ENCODE results near the gene IQCH. TPM values are rescaled to one million over a fixed set of nuclear protein-coding genes. Genes with fewer than 3 reads are reported as not detected.

The IQCH gene
- polyA plus RNA-seq = under 1 TPM; 0.35 to 0.90 (median 0.45) TPM

DNA sequence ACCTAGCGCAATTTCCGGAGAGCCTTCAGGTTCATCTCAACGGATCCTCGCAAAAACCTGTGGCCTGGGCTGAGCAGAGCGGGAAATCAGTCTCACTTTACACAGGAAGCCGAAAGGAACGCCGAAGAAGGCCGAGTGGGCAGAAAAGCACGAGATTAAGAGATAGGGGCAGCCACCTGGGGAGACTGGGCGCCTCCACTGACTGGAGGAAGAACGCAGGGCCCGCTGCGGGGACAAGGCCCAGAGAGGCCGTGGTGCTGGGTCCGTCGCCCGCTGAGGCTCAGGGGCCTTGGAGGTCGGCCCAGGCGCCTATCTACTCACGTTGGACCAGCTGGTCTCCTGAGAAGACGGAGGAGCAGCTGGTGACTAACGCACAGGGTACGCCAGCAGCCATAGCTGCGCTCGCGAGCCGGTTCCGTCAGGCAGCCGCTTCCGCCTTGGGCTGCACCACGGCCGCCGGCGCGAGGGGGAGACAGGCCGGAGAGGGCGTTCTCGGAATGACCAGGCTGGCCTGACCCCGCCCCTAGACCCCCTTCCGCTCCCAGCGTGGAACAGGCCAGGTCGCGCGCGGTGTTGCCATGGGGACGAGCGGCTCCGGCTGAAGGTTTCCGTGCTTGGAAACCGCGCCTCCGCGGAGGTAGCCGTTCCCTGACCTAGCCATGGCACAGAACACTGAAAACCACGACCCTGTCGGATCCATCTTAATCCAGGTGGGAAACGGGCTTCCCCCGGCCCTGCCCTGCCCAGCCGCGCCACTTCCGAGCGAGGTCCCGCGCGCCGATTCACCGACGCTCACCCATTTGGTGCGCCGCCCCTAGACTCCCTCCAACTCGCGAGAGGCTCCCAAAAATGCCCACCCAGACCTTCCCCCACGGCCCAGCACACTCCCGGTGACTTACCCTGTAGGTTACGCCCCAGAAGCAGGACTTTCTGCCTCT is at the start of gene IQCH, which contains the start of gene AAGAB:
Gene IQCH (plus strand): TSS at position 549 of the 938 bp plus-strand sequence. CDS start 111 bp downstream, at position 660.
Gene AAGAB (minus strand): TSS at position 424 of the 938 bp plus-strand sequence. CDS start 30 bp downstream, at position 394.
- H3K27ac ChIP-seq (ENCODE audit: low read depth, low read length) = peak within 1 kb of the TSS; percentile 24
- WGBS, 3 donors = 0% methylated on average over 69 to 76 of the region's 76 CpGs

DNA sequence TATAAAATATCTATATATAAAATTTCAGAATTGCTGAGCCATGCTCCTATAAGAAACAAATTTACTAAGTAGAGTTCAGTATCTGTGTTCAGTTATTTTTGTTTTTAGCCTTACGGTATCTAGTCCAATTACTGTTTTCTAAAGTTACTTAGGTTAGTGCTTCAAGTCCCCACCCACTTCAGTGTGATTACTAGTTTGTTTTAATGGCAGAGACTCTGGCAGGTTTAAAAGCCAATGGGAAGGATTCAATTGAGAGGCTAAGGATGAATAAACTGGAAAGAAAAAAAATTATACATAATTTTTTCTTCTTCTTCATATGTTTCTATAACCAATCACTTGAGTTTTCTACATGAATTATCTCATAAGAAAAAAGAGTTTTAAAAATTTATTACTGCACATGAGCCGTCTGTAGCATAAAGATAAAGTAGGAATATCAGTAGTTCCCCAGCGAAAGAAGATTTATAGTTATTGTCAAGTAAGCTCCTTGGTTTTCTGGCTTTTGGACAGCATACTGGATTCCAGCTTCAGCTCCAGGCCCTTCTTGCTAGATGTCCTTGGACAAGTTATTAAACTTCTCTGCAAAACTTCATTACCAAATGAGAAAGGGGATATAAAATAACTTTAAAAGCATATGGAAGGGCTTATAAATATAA is 46.9 kb upstream of the IQCH start:
- no peak overlapping the region for H3K27ac ChIP-seq (ENCODE audit: low read depth, low read length)
- WGBS, 3 donors = 94 to 98% (median 98%) methylated on average over 3 of the region's 3 CpGs

- H3K27ac ChIP-seq (ENCODE audit: low read depth, low read length) = no peak overlapping the region
- 64 to 90% (median 71%) methylated on average over 2 of the region's 2 CpGs for WGBS, 3 donors
These were observed 46.2 kb upstream of the IQCH start for GRCh38 chr15:67208396-67208795.

DNA sequence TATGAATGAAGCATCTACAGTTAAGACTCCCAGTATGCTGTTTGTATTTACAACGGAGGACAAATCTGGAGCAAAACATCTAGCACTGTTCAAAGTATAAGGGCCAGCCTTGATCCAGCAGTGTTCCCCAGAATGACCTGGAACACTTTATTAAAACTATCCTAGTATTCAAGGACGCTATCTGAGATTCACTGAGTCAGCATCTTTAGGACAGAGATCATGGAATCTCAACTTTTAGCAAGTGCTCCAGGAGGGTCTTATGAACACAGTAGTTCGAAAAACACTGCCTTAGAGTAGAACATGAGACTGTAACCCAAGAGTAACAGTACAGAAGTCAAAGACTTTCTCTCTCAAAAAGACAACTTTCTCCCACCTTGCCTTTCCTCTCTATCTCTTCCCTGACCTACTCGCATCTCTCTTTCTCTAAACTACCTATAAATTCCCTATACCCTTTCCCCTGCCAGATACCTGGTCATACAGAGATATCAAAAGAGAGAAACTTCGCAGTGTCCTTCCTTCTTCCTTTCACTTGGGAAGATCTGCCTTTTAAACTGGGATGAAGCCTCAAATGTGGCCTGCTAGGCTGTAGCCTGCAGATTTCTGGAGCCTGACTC is 43.9 kb upstream of the IQCH start:
- WGBS, 3 donors = 94 to 97% (median 97%) methylated on average over 5 of the region's 5 CpGs
- H3K27ac ChIP-seq (ENCODE audit: low read depth, low read length) = no peak overlapping the region

DNA sequence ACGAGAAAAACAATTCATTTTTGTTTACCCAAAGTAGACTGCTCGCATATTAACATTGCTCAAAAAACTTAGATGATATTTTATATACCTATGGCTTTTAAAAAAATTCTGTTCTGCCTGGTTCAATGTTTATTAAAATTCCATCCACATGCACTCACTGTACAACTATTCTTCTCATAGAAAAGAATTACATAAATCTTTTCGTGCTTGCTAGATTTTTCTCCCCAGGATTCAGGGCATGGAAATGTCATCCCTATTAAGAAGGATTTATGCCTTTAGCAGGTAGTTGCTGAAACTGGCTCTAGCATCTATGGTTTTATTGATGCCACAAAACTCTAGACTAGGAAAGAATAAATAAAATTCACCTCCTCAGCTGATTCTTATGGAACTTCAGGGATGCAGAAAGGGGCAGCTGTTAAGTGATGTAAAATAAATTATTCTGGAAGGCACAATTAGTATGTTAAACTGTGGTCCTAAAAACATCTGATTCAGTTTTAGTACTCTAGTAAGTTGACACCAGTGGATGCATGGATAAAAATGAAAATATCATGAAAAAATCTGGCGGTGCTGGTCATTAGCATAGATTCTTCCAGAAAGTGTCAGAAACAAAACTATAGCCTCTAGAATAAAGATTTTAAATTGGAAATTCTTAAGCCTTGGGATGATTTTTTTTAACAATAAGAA is 41.8 kb upstream of the IQCH start:
- no peak overlapping the region for H3K27ac ChIP-seq (ENCODE audit: low read depth, low read length)
- 82 to 98% (median 95%) methylated on average over 4 of the region's 4 CpGs for WGBS, 3 donors

- no peak overlapping the region for H3K27ac ChIP-seq (ENCODE audit: low read depth, low read length)
- WGBS, 3 donors = 84 to 93% (median 86%) methylated on average over 6 of the region's 6 CpGs
These were observed 39.5 kb upstream of the IQCH start for GRCh38 chr15:67215102-67215501.

DNA sequence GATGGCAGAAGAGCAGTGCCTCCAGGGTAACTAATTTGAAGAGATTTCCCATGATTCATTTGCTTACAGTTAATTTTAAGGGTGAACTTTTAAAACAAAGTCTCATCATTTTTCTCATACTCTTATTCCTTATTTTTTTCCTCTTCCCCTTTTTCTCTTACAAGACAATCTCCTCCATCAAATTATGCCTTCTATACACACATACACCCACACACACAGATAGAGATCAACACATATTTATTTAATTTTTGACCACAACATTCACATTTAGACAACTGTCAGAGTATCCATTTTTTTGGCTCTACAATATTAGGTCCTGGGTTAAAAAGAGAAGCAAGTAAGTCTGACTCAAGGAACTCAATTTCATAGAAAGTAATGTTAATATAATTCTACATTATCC is 37.7 kb upstream of the IQCH start:
- no peak overlapping the region for H3K27ac ChIP-seq (ENCODE audit: low read depth, low read length)

GRCh38 chr15:67218428-67218827 is 36.2 kb upstream of the IQCH start:
- no peak overlapping the region for H3K27ac ChIP-seq (ENCODE audit: low read depth, low read length)

DNA sequence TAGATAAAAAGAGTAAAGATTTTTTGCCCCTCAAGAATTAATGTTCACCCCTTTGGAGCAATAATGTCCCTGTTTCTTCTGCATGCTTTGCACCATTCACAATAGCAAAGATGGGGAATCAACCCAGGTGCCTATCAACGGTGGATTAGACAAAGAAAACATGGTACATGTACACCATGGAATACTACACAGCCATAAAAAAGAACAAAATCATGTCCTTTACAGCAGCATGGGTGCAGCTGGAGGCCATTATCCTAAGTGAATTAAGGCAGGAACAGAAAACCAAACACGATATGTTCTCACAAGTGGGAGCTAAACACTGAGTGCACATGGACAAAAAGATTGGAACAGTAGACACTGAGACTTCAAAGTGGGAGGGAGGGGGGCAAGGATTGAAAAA is 35.3 kb upstream of the IQCH start:
- WGBS, 3 donors = 95 to 100% (median 97%) methylated on average over 2 of the region's 2 CpGs
- H3K27ac ChIP-seq (ENCODE audit: low read depth, low read length) = no peak overlapping the region

- WGBS, 3 donors = 55 to 95% (median 95%) methylated on average over 3 of the region's 3 CpGs
These were observed 29.7 kb upstream of the IQCH start for GRCh38 chr15:67224889-67225288.

DNA sequence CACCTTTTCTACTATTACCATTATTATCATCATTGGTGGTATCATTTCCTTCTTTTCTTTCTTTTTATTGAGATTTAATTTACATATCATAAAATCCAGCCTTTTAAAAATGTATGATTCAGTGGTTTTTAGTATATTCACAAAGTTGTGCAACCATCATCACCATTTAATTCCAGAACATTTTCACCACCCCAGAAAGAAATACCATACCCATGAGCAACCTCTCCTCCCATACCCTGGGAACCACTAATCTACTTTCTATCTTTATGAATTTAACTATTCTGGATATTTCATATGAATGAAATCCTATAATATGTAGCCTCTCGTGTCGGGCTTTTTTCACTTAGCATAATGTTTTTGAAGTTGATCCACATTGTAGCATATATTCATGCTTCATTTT is 29.2 kb upstream of the IQCH start:
- 99% methylated on average over 2 of the region's 2 CpGs for WGBS, 3 donors
- no peak overlapping the region for H3K27ac ChIP-seq (ENCODE audit: low read depth, low read length)

More at GRCh38 chr15:67224889-67225288, 29.7 kb upstream of the IQCH start:
- H3K27ac ChIP-seq (ENCODE audit: low read depth, low read length) = no peak overlapping the region

DNA sequence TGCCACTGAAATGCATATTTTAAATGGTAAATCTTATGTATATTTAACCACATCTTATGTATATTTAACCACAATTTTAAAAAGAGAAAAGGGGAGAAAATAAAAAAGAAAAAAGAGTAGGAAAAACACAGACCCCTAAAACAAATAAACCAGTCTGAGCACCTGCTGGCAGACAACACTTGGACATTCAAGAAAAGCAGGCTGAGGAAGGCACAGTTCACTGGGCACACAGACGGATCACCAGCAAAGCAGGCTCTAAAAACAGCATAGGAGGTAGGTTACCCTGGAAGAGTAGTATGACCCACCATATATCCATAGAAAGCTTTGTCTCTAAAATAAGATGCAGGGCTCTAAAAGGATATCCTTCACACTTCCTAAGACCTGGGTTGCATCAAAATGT is 27.2 kb upstream of the IQCH start:
- 82 to 95% (median 86%) methylated on average over 1 of the region's 1 CpG for WGBS, 3 donors
- no peak overlapping the region for H3K27ac ChIP-seq (ENCODE audit: low read depth, low read length)

- no peak overlapping the region for H3K27ac ChIP-seq (ENCODE audit: low read depth, low read length)
- 89 to 97% (median 96%) methylated on average over 1 of the region's 1 CpG for WGBS, 3 donors
These were observed 26.7 kb upstream of the IQCH start for GRCh38 chr15:67227846-67228245.

GRCh38 chr15:67228286-67228685 is 26.3 kb upstream of the IQCH start:
- H3K27ac ChIP-seq (ENCODE audit: low read depth, low read length) = no peak overlapping the region
- 35 to 62% (median 49%) methylated on average over 1 of the region's 1 CpG for WGBS, 3 donors

DNA sequence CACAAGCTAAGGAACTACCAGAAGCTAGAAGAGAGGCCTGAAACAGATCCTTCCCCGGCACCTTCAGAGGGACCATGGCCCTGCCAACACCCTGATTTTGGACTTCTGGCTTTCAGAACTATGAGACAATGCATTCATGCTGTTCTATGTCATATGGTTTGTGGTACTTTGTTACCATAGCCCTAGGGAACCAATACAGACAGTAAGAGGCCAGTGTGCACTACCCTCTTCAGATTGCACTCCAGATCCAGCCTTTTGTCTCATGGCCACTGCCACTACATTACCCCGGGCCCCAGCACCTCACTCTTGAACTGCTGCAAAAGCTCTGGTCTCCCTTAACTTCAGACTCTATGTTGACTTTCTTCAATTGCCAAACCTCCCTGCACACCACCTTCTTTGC is 24.1 kb upstream of the IQCH start:
- WGBS, 3 donors = 98% methylated on average over 2 of the region's 2 CpGs
- no peak overlapping the region for H3K27ac ChIP-seq (ENCODE audit: low read depth, low read length)

DNA sequence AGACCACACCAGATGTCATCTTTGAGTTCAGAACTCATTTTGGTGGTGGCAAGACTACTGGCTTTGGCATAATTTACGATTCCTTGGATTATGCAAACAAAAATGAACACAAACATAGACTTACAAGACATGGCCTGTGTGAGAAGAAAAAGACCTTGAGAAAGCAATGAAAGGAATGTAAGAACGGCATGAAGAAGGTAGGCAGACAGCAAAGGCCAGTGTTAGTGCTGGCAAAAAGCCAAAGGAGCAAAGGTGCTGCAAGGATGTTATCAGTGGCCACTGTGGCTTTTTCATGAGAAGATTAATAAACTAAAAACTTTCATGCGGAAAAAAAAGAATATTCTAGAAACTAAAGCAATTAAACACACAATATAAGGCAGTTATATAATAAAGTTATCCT is 22.0 kb upstream of the IQCH start:
- WGBS, 3 donors = 61 to 91% (median 87%) methylated on average over 3 of the region's 3 CpGs
- H3K27ac ChIP-seq (ENCODE audit: low read depth, low read length) = no peak overlapping the region

GRCh38 chr15:67240235-67241131 is 14.1 kb upstream of the IQCH start:
- no peak overlapping the region for H3K27ac ChIP-seq (ENCODE audit: low read depth, low read length)
- WGBS, 3 donors = 27 to 66% (median 63%) methylated on average over 3 of the region's 3 CpGs

Data from adipose tissue (tissue), 3 donors.